Caco-2 (cell line): ENCODE results near the gene KIF22. TPM values are rescaled to one million over a fixed set of nuclear protein-coding genes. Genes with fewer than 3 reads are reported as not detected.
A peak's percentile ranks its signal among the peaks of the same experiment; 100 is the strongest.

Source experiments
- BruUV-seq: library from RNA; stranded (reverse); fragments of 400-500 nt; replicated peaks from 2 replicates; lab custom pipeline; 2021; lab: Mats Ljungman, UMichigan
- CTCF ChIA-PET: fragments of 300-600 bp; sonication (Branson Sonifier 250); formaldehyde crosslinking; loops from one replicate; lab custom pipeline; 2022; ENCODE audit warnings: antibody characterized with exemption; lab: Charles Lee
- POLR2A ChIA-PET: fragments of 300-600 bp; sonication (Branson Sonifier 250); formaldehyde crosslinking; loops from one replicate; lab custom pipeline; 2022; ENCODE audit warnings: antibody characterized with exemption; lab: Charles Lee
- DNase-seq, 2 experiments: peaks; one replicate each; pipeline versions ENCODE4 v3.0.0 to v3.0.0-alpha.2; 2020 to 2022
- H3K27me3 ChIP-seq: replicated peaks from 2 replicates; pipeline ENCODE4 v1.6.0; 2011; ENCODE audit warnings: low read length; ENCODE audit not compliant: control insufficient read depth, insufficient read depth
- H3K36me3 ChIP-seq: 2 replicates; pipeline ENCODE4 v1.5.1; 2011; ENCODE audit warnings: low read length; ENCODE audit not compliant: control insufficient read depth, insufficient read depth
- H3K4me1 ChIP-seq: fragments of 250-450 bp; sonication (Bioruptor Pico); 2 replicates; pipeline ENCODE4 v1.5.1; 2020; ENCODE audit warnings: mild to moderate bottlenecking
- H3K4me3 ChIP-seq: 2 replicates; pipeline ENCODE4 v1.5.1; 2011; ENCODE audit warnings: low read depth, mild to moderate bottlenecking, control low read depth, low read length
- H3K9me3 ChIP-seq: fragments of 250-450 bp; sonication (Bioruptor Pico); 2 replicates; pipeline ENCODE4 v1.5.1; 2020; ENCODE audit warnings: mild to moderate bottlenecking, moderate library complexity
- H3K27ac Mint-ChIP-seq: one replicate; pipeline ENCODE4 v1.8.0; 2022; ENCODE audit warnings: mixed read lengths; ENCODE audit not compliant: unreplicated experiment
- H3K27me3 Mint-ChIP-seq: one replicate; pipeline ENCODE4 v1.8.0; 2022; ENCODE audit warnings: mixed read lengths; ENCODE audit not compliant: insufficient read depth, unreplicated experiment
- H3K36me3 Mint-ChIP-seq: one replicate; pipeline ENCODE4 v1.8.0; 2022; ENCODE audit warnings: mild to moderate bottlenecking, mixed read lengths; ENCODE audit not compliant: insufficient read depth, unreplicated experiment
- H3K4me1 Mint-ChIP-seq: one replicate; pipeline ENCODE4 v1.8.0; 2022; ENCODE audit warnings: low read depth, mixed read lengths; ENCODE audit not compliant: unreplicated experiment
- H3K4me3 Mint-ChIP-seq: one replicate; pipeline ENCODE4 v1.8.0; 2022; ENCODE audit warnings: mild to moderate bottlenecking, moderate library complexity, mixed read lengths; ENCODE audit not compliant: unreplicated experiment
- H3K9me3 Mint-ChIP-seq: one replicate; pipeline ENCODE4 v1.8.0; 2022; ENCODE audit warnings: mixed read lengths; ENCODE audit not compliant: unreplicated experiment
- CTCF ChIP-seq, 2 experiments: fragments of 200-600 bp in 1 of 2; IDR thresholded peaks; 1 replicate in 1 of 2; 2 replicates in 1 of 2; pipeline versions ENCODE4 v1.5.1 to v1.8.0; 2011 to 2022; ENCODE audit warnings: antibody characterized with exemption in 1 of 2, control low read depth in 1 of 2, inconsistent platforms in 1 of 2, low read depth in 1 of 2, low read length in 1 of 2, mild to moderate bottlenecking in 1 of 2, moderate library complexity in 1 of 2; ENCODE audit not compliant: insufficient read depth in 1 of 2, severe bottlenecking in 1 of 2, unreplicated experiment in 1 of 2
- intact Hi-C: fragments of 100-400 bp; cut with micrococcal nuclease; formaldehyde crosslinking; loops from one replicate; pipeline ENCODE4 v1.10.0; 2022; ENCODE audit not compliant: unreplicated experiment
- total RNA-seq: library from RNA; stranded (reverse); gene quantifications from 2 replicates; pipeline ENCODE4 v1.2.3, GENCODE V29; 2022

Gene KIF22
- total RNA-seq, 1 experiment from 2014 or later = 152 TPM

- no peak for TF ChIP-seq CTCF (IDR thresholded peaks at IDR 0.05; ENCODE audit: insufficient read depth in 1 of 2, low read depth in 1 of 2, low read length in 1 of 2, severe bottlenecking in 1 of 2, unreplicated experiment in 1 of 2)
- DNase-seq = peak; percentile 62
- Histone ChIP-seq H3K4me1 (peaks cover 7% of the 10 kb centered on the region; the same call in 1 of the 2 replicates), H3K27me3 (no peaks in the 10 kb centered on the region), H3K36me3 (0 out of 2 replicates have a peak, but pooled peaks cover 3% of the 10 kb centered on the region), H3K4me3 (no peak overlapping the region), H3K9me3 (no peaks in the 10 kb centered on the region)
- no TSS peak for BruUV-seq
- CTCF ChIA-PET = interaction anchor here (0.6 to 1.8 kb wide), 9 partner anchors 16 to 138 kb away, joined by 3 to 26 read pairs (median 5); partner anchors contain the start of genes MAZ and TMEM219
- Mint-ChIP-seq H3K4me3 (no peak overlapping the region), H3K27me3 (no peaks in the 10 kb centered on the region), H3K36me3 (peaks cover 22% of the 10 kb centered on the region), H3K4me1 (peaks cover 6% of the 10 kb centered on the region), H3K27ac (peak overlapping the region; percentile 10), H3K9me3 (no peaks in the 10 kb centered on the region)
- intact Hi-C loops = loop anchor here (2.0 kb wide), 1 partner anchor 33 kb away; the partner anchor contains the start of gene PAGR1
- POLR2A ChIA-PET = interaction anchor here (1.8 kb wide), 1 partner anchor 20 kb away, joined by 7 read pairs; no protein-coding TSS in a partner anchor
These were observed 59.0 kb downstream of the KIF22 start for GRCh38 chr16:29849505-29849904.

- Histone ChIP-seq H3K27me3 (no peaks in the 10 kb centered on the region), H3K4me3 (no peak overlapping the region), H3K36me3 (0 out of 2 replicates have a peak, but pooled peaks cover 3% of the 10 kb centered on the region), H3K9me3 (no peaks in the 10 kb centered on the region), H3K4me1 (peaks cover 7% of the 10 kb centered on the region; the same call in 1 of the 2 replicates)
- H3K27me3 Mint-ChIP-seq = no peaks in the 10 kb centered on the region
- ChIA-PET POLR2A (interaction anchor here (0.6 kb wide), 1 partner anchor 925 kb away, joined by 3 read pairs; no protein-coding TSS in a partner anchor), CTCF (interaction anchor here (0.7 kb wide), 1 partner anchor 506 kb away, joined by 4 read pairs; no protein-coding TSS in a partner anchor)
- intact Hi-C loops = no loop called here
- no TSS peak for BruUV-seq
- H3K27ac Mint-ChIP-seq = no peak overlapping the region
- H3K9me3 Mint-ChIP-seq = no peaks in the 10 kb centered on the region
- DNase-seq = no peak
- H3K4me1 Mint-ChIP-seq = peaks cover 6% of the 10 kb centered on the region
- TF ChIP-seq CTCF (IDR thresholded peaks at IDR 0.05; ENCODE audit: insufficient read depth in 1 of 2, low read depth in 1 of 2, low read length in 1 of 2, severe bottlenecking in 1 of 2, unreplicated experiment in 1 of 2) = no peak
- peaks cover 17% of the 10 kb centered on the region for H3K36me3 Mint-ChIP-seq
- H3K4me3 Mint-ChIP-seq = no peak overlapping the region
These were observed 60.4 kb downstream of the KIF22 start for GRCh38 chr16:29850998-29851397.

- H3K9me3 ChIP-seq = no peaks in the 10 kb centered on the region
- TF ChIP-seq CTCF (IDR thresholded peaks at IDR 0.05; ENCODE audit: insufficient read depth in 1 of 2, low read depth in 1 of 2, low read length in 1 of 2, severe bottlenecking in 1 of 2, unreplicated experiment in 1 of 2) = no peak
- BruUV-seq = no TSS peak
These were observed 62.1 kb downstream of the KIF22 start for GRCh38 chr16:29852654-29853053.

More at GRCh38 chr16:29852654-29853053, 62.1 kb downstream of the KIF22 start:
- Histone ChIP-seq H3K4me1 (peaks cover 7% of the 10 kb centered on the region; the same call in 1 of the 2 replicates), H3K36me3 (no peaks in the 10 kb centered on the region), H3K4me3 (no peak overlapping the region), H3K27me3 (no peaks in the 10 kb centered on the region)
- Mint-ChIP-seq H3K4me3 (no peak overlapping the region), H3K27me3 (no peaks in the 10 kb centered on the region), H3K9me3 (no peaks in the 10 kb centered on the region), H3K36me3 (peaks cover 11% of the 10 kb centered on the region), H3K4me1 (peaks cover 6% of the 10 kb centered on the region), H3K27ac (no peak overlapping the region)
- intact Hi-C loops = no loop called here
- DNase-seq = no peak
- CTCF ChIA-PET = no interaction called here
- POLR2A ChIA-PET = no interaction called here
